ENCODE measurements around the gene CDRT15L2. TPM values are rescaled to one million over a fixed set of nuclear protein-coding genes. Genes with fewer than 3 reads are reported as not detected.
"Not testable (repeated sequence)": the region's sequence is repeated elsewhere in the genome, so short reads cannot be mapped to it uniquely, and the experiment has no call there.

CDRT15L2 gene
- total RNA-seq, 1 donor from 2014 or later = not detected

- Mint-ChIP-seq H3K27ac (no peak overlapping the region), H3K4me1 (no peaks in the 10 kb centered on the region), H3K9me3 (no peaks in the 10 kb centered on the region), H3K27me3 (no peaks in the 10 kb centered on the region), H3K4me3 (no peak overlapping the region), H3K36me3 (ENCODE audit: low read depth) (no peaks in the 10 kb centered on the region)
- TF ChIP-seq CTCF (IDR thresholded peaks at IDR 0.05) = no peak
- DNase-seq = no peak
- intact Hi-C loops (cut with micrococcal nuclease) = no loop called here
- CTCF ChIA-PET = no interaction called here
- ATAC-seq (ENCODE audit: low read depth) = no peak
- POLR2A ChIA-PET = no interaction called here
Measured at GRCh38 chr17:20612635-20613034, 33.1 kb downstream of the CDRT15L2 start.

- Mint-ChIP-seq H3K36me3 (ENCODE audit: low read depth) (no peaks in the 10 kb centered on the region), H3K27ac (no peak overlapping the region)
Measured at GRCh38 chr17:20613248-20613647, 33.7 kb downstream of the CDRT15L2 start.

GRCh38 chr17:20613905-20614304 is 34.4 kb downstream of the CDRT15L2 start:
- intact Hi-C loops (cut with micrococcal nuclease) = no loop called here
- H3K27me3 Mint-ChIP-seq = no peaks in the 10 kb centered on the region
- no peaks in the 10 kb centered on the region for H3K36me3 Mint-ChIP-seq (ENCODE audit: low read depth)
- DNase-seq (no peak), ATAC-seq (ENCODE audit: low read depth) (no peak)
- no peak overlapping the region for H3K4me3 Mint-ChIP-seq
- no peaks in the 10 kb centered on the region for H3K9me3 Mint-ChIP-seq
- H3K4me1 Mint-ChIP-seq = no peaks in the 10 kb centered on the region
- ChIA-PET CTCF (no interaction called here), POLR2A (no interaction called here)
- H3K27ac Mint-ChIP-seq = no peak overlapping the region
- no peak for TF ChIP-seq CTCF (IDR thresholded peaks at IDR 0.05)

More at GRCh38 chr17:20613248-20613647, 33.7 kb downstream of the CDRT15L2 start:
- no peak for DNase-seq
- H3K9me3 Mint-ChIP-seq = no peaks in the 10 kb centered on the region
- ChIA-PET POLR2A (no interaction called here), CTCF (no interaction called here)
- ATAC-seq (ENCODE audit: low read depth) = no peak
- H3K27me3 Mint-ChIP-seq = no peaks in the 10 kb centered on the region
- no peak overlapping the region for H3K4me3 Mint-ChIP-seq
- no peak for TF ChIP-seq CTCF (IDR thresholded peaks at IDR 0.05)
- no peaks in the 10 kb centered on the region for H3K4me1 Mint-ChIP-seq
- intact Hi-C loops (cut with micrococcal nuclease) = no loop called here

- intact Hi-C loops (cut with micrococcal nuclease); H3K27ac Mint-ChIP-seq; H3K27me3 Mint-ChIP-seq; H3K4me1 Mint-ChIP-seq; POLR2A ChIA-PET; DNase-seq; H3K4me3 Mint-ChIP-seq; ATAC-seq (ENCODE audit: low read depth); CTCF ChIA-PET; H3K36me3 Mint-ChIP-seq (ENCODE audit: low read depth); H3K9me3 Mint-ChIP-seq: not testable (repeated sequence)
Measured at GRCh38 chr17:20615461-20615860, 35.9 kb downstream of the CDRT15L2 start.

Other genes with a start within 250 kb of the CDRT15L2 start
- not detected in 2 replicates for gene LGALS9B, start 112.2 kb upstream of the CDRT15L2 start, total RNA-seq